H1 (cell line): ENCODE measurements around the gene ANK2. TPM values are rescaled to one million over a fixed set of nuclear protein-coding genes. Genes with fewer than 3 reads are reported as not detected.

Experiments
- HDAC2 ChIP-seq, 2 experiments: fragments of 300-600 bp in 1 of 2; sonication (generic) in 1 of 2; IDR thresholded peaks; 2 replicates each; pipeline ENCODE4 v1.6.1; 2011 to 2012; ENCODE audit warnings: low read depth in 2 of 2, low read length in 2 of 2, mild to moderate bottlenecking in 2 of 2, moderate library complexity in 2 of 2, borderline replicate concordance in 1 of 2, inconsistent platforms in 1 of 2
- POLR2AphosphoS5 ChIP-seq: IDR thresholded peaks from 2 replicates; pipeline ENCODE4 v1.6.1; 2011; ENCODE audit warnings: low read depth, low read length
- SP2 ChIP-seq: IDR thresholded peaks from 2 replicates; pipeline ENCODE4 v1.6.1; 2012; ENCODE audit warnings: mild to moderate bottlenecking, low read length, inconsistent platforms
- polyA plus RNA-seq, 7 experiments: library from polyadenylated mRNA; depleted of rRNA in 3 of 7; stranded (reverse) in 5 of 7; unstranded in 2 of 7; fragments of >200 nt in 5 of 7; fragments of 200-250 nt in 2 of 7; gene quantifications; 1 replicate in 5 of 7; 2 replicates in 1 of 7; 4 replicates in 1 of 7; pipeline versions ENCODE4 v1.2.1 to v1.2.3, GENCODE V29; 2011 to 2013; ENCODE audit warnings: missing spikeins in 2 of 7, mixed read lengths in 2 of 7
- total RNA-seq: library from RNA; stranded (reverse); fragmentation: NEBNext Ultra II Directional; extraction: Animal tissue kit (Norgen Biotek cat#: 25700); gene quantifications from 2 replicates; pipeline ENCODE4 v1.2.1, GENCODE V29; 2021
- TF ChIP-seq, protein P1 (sequence below), 3 experiments: IDR thresholded peaks; 1 replicate in 2 of 3; 2 replicates in 1 of 3; pipeline versions ENCODE4 v1.5.1 to v1.6.1; 2011; ENCODE audit warnings: low read length in 3 of 3, mild to moderate bottlenecking in 3 of 3, inconsistent platforms in 2 of 3, low read depth in 1 of 3, moderate library complexity in 1 of 3; ENCODE audit not compliant: insufficient read depth in 1 of 3; ENCODE audit errors: control extremely low read depth in 1 of 3
- TF ChIP-seq, protein P2 (sequence below): IDR thresholded peaks from 2 replicates; pipeline ENCODE4 v1.6.1; 2012; ENCODE audit warnings: inconsistent platforms

The ANK2 gene
- total and polyA plus RNA-seq, 2 of the 8 experiments (the other 6 are each of a cell fraction or from before 2014, with no cell fraction given): 14.2 to 35.1 TPM

DNA sequence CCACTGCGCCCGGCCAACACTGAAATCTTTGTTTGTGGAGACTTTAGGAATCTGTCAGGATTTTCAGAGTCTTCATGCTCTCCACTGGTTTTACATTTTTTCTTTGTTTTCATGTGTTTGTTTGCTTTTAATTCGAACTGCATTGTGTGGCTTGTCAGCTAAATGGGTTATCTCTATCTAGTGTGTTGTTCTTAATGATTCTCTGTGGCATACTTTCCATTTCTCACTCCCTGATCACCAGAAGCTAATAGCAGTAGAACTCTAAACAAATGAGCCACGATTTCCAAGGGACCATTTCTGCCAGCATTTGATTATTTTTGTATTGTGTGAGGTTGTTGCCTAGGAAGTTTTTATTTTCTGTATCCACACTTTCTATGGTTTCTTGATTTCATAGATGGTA, 359.7 kb downstream of the ANK2 start (continued):
- TF ChIP-seq, protein P1, sequence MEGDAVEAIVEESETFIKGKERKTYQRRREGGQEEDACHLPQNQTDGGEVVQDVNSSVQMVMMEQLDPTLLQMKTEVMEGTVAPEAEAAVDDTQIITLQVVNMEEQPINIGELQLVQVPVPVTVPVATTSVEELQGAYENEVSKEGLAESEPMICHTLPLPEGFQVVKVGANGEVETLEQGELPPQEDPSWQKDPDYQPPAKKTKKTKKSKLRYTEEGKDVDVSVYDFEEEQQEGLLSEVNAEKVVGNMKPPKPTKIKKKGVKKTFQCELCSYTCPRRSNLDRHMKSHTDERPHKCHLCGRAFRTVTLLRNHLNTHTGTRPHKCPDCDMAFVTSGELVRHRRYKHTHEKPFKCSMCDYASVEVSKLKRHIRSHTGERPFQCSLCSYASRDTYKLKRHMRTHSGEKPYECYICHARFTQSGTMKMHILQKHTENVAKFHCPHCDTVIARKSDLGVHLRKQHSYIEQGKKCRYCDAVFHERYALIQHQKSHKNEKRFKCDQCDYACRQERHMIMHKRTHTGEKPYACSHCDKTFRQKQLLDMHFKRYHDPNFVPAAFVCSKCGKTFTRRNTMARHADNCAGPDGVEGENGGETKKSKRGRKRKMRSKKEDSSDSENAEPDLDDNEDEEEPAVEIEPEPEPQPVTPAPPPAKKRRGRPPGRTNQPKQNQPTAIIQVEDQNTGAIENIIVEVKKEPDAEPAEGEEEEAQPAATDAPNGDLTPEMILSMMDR (IDR thresholded peaks at IDR 0.05; ENCODE audit: control extremely low read depth in 1 of 3, insufficient read depth in 1 of 3, low read depth in 1 of 3, low read length in 3 of 3): no peak
- no peak for TF ChIP-seq SP2
- no peak for TF ChIP-seq HDAC2 (IDR thresholded peaks at IDR 0.05; ENCODE audit: borderline replicate concordance in 1 of 2, low read depth in 2 of 2, low read length in 2 of 2)
- TF ChIP-seq, protein P2, sequence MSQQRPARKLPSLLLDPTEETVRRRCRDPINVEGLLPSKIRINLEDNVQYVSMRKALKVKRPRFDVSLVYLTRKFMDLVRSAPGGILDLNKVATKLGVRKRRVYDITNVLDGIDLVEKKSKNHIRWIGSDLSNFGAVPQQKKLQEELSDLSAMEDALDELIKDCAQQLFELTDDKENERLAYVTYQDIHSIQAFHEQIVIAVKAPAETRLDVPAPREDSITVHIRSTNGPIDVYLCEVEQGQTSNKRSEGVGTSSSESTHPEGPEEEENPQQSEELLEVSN: no peak
- TF ChIP-seq POLR2AphosphoS5: no peak
